H1 (cell line): Measurements from ENCODE around the gene IWS1. TPM values are rescaled to one million over a fixed set of nuclear protein-coding genes. Genes with fewer than 3 reads are reported as not detected.

Source experiments
- KDM4A ChIP-seq: IDR thresholded peaks from one replicate; pipeline ENCODE4 v1.7.1; 2012; ENCODE audit warnings: low read depth, mild to moderate bottlenecking, moderate library complexity, low read length, inconsistent platforms; ENCODE audit not compliant: severe bottlenecking
- SRF ChIP-seq: IDR thresholded peaks from 2 replicates; pipeline ENCODE4 v1.6.1; 2011; ENCODE audit warnings: mild to moderate bottlenecking, low read depth, low read length, moderate library complexity
- polyA plus RNA-seq, 7 experiments: library from polyadenylated mRNA; depleted of rRNA in 3 of 7; stranded (reverse) in 5 of 7; unstranded in 2 of 7; fragments of >200 nt in 5 of 7; fragments of 200-250 nt in 2 of 7; gene quantifications; 1 replicate in 5 of 7; 2 replicates in 1 of 7; 4 replicates in 1 of 7; pipeline versions ENCODE4 v1.2.1 to v1.2.3, GENCODE V29; 2011 to 2013; ENCODE audit warnings: missing spikeins in 2 of 7, mixed read lengths in 2 of 7
- total RNA-seq: library from RNA; stranded (reverse); fragmentation: NEBNext Ultra II Directional; extraction: Animal tissue kit (Norgen Biotek cat#: 25700); gene quantifications from 2 replicates; pipeline ENCODE4 v1.2.1, GENCODE V29; 2021

The IWS1 gene
- total and polyA plus RNA-seq, 2 of the 8 experiments (the other 6 are each of a cell fraction or from before 2014, with no cell fraction given): 18.4 to 64.8 TPM

DNA sequence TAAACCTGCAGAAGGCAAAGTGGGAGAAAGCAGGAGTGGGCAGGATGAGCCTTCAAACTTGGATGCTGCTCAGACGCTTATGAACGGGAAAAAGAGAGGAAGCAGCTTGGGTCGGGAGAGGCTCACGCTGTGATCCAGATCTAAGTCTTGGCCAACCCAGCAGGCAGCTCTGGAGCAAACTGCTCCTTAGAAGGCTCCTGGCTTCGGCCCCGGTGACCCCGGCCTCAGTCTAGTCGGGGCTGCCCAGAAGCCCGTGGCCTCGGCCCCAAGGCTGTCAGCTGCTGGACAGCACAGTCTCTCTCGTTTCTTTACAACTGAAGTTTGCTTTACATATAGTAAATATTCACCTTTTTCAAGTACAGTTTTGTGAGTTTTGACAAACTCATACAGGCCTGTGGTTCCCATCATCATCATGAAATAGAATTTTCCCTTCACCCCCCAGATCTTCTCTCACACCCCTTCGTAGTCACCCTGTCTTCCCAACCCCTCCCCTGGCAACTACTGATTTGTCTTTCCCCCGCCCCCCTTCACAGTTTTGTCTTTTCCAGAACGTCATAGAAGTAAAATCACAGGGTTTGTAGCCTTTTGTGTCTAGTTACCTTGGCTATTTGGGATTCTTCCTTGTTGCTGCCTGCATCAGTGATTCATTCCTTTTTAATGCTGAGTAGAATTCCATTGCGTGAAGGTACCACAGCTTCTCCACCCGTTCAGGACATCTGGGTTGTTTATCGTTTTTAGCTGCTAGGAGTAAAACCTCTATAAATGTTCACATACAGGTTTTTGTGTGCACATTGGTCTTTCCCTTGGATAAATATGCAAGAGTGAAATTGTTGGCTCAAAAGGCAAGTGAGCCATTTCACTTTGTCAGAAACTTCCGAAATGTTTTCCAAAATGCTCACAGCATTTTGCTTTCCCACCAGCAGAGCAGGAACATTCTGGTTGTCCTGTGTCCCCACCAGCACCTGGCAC lies 44.3 kb upstream of the IWS1 start (continued):
- no peak for TF ChIP-seq KDM4A
- no peak for TF ChIP-seq SRF
